Adrenal gland (tissue), 12 donors: ENCODE measurements around the gene GPS2. TPM values are rescaled to one million over a fixed set of nuclear protein-coding genes. Genes with fewer than 3 reads are reported as not detected.
"Not testable (repeated sequence)": the region's sequence is repeated elsewhere in the genome, so short reads cannot be mapped to it uniquely, and the experiment has no call there.

Experiments used
- DNase-seq, 7 donors: peaks; one replicate each; pipeline ENCODE4 v3.0.0-alpha.2; 2019 to 2020
- H3K27ac ChIP-seq, 5 donors: fragments of 200-600 bp; sonication (generic) in 4 of 5; 1 replicate in 3 of 5; 2 replicates in 2 of 5; pipeline versions ENCODE4 v1.5.1 to v1.8.0; 2016 to 2020; ENCODE audit warnings: mild to moderate bottlenecking in 1 of 5
- H3K27me3 ChIP-seq: fragments of 200-600 bp; 2 replicates; pipeline ENCODE4 v1.8.0; 2021
- H3K36me3 ChIP-seq, 2 donors: fragments of 200-600 bp; replicated peaks in 1 of 2; 1 replicate in 1 of 2; 2 replicates in 1 of 2; pipeline versions ENCODE4 v1.5.1 to v1.8.0; 2018 to 2022
- H3K4me1 ChIP-seq, 2 donors: fragments of 200-600 bp; replicated peaks in 1 of 2; 1 replicate in 1 of 2; 2 replicates in 1 of 2; pipeline versions ENCODE4 v1.5.1 to v1.8.0; 2018 to 2021
- H3K4me3 ChIP-seq, 4 donors: fragments of 200-600 bp; sonication (generic) in 3 of 4; one replicate each; pipeline ENCODE4 v1.5.1; 2016 to 2018
- H3K9me3 ChIP-seq, 3 donors: fragments of 200-600 bp; sonication (generic) in 1 of 3; replicated peaks in 1 of 3; 1 replicate in 2 of 3; 2 replicates in 1 of 3; pipeline versions ENCODE4 v1.5.1 to v1.8.0; 2016 to 2021
- POLR2A ChIP-seq, 2 donors: fragments of 450-650 bp; IDR thresholded peaks; one replicate each; pipeline ENCODE4 v1.6.1; 2017; ENCODE audit warnings: antibody characterized with exemption in 2 of 2, mild to moderate bottlenecking in 2 of 2, moderate library complexity in 1 of 2
- WGBS, 4 donors: extraction: QIAGEN DNeasy Blood & Tissue Kit in 2 of 4; methylation state at CpG; one replicate each; pipeline versions ENCODE4 v1.1.5 to v1.1.7; 2013 to 2017; 5-methylcytosine and 5-hydroxymethylcytosine counted together
- intact Hi-C, 2 donors: fragments of 100-400 bp; cut with DNase I; formaldehyde crosslinking; loops; one replicate each; pipeline versions ENCODE4 v1.14.1 to v1.15.0; 2022 to 2023
- polyA plus RNA-seq, 3 donors: library from polyadenylated mRNA; stranded (reverse); fragments of 200-250 nt in 2 of 3; fragments of 350-450 nt in 1 of 3; fragmentation: Illumina TruSeq in 1 of 3; extraction: RNeasy Lipid Tissue Mini Kit (QIAGEN cat#74804) in 1 of 3; gene quantifications; one replicate each; pipeline ENCODE4 v1.2.3, GENCODE V29; 2013 to 2014
- total RNA-seq, 9 donors: library from RNA; depleted of rRNA in 4 of 9; stranded (reverse); fragments of >200 nt in 4 of 9; fragments of 120-200 nt in 1 of 9; fragmentation: NEBNext Ultra II Directional in 1 of 9; extraction: Animal tissue kit (Norgen Biotek cat#: 25700) in 1 of 9; gene quantifications; one replicate each; pipeline versions ENCODE4 v1.1.0 to v1.2.4, GENCODE V29; 2013 to 2023
- TF ChIP-seq, protein P1 (sequence below), 6 experiments: fragments of 450-650 bp in 4 of 6; fragments of 200-600 bp in 2 of 6; sonication (generic) in 1 of 6; IDR thresholded peaks; 1 replicate in 5 of 6; 2 replicates in 1 of 6; pipeline versions ENCODE4 v1.5.1 to v1.8.0; 2016 to 2021; ENCODE audit warnings: antibody characterized with exemption in 6 of 6, mild to moderate bottlenecking in 2 of 6, moderate library complexity in 1 of 6
- donor health status: healthy with polysubstance abuse.
- donor health status: Bipolar disorder and iron deficiency.
- donor health status: DM: yes; HTN: yes; CAD: no.
- donor health status: DM: no; HTN: no; CAD: no.
- donor health status: DM: no; HTN: no; CAD: no.
- donor health status: DM: yes; HTN: yes; CAD: no.

GPS2 gene
- total and polyA plus RNA-seq, 12 donors = 69.1 to 196 (median 114) TPM

- WGBS, 4 donors = 40 to 79% (median 59%) methylated on average over 3 to 18 of the region's 18 CpGs
- H3K9me3 ChIP-seq = no peaks in the 10 kb centered on the region
- intact Hi-C loops = no loop called here
- peaks cover 14 to 36% of the 10 kb centered on the region in 2 donors for H3K4me1 ChIP-seq
- TF ChIP-seq, protein P1, sequence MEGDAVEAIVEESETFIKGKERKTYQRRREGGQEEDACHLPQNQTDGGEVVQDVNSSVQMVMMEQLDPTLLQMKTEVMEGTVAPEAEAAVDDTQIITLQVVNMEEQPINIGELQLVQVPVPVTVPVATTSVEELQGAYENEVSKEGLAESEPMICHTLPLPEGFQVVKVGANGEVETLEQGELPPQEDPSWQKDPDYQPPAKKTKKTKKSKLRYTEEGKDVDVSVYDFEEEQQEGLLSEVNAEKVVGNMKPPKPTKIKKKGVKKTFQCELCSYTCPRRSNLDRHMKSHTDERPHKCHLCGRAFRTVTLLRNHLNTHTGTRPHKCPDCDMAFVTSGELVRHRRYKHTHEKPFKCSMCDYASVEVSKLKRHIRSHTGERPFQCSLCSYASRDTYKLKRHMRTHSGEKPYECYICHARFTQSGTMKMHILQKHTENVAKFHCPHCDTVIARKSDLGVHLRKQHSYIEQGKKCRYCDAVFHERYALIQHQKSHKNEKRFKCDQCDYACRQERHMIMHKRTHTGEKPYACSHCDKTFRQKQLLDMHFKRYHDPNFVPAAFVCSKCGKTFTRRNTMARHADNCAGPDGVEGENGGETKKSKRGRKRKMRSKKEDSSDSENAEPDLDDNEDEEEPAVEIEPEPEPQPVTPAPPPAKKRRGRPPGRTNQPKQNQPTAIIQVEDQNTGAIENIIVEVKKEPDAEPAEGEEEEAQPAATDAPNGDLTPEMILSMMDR (IDR thresholded peaks at IDR 0.05) = no peak
- TF ChIP-seq POLR2A (IDR thresholded peaks at IDR 0.05) = no peak
- peak in 2 of 7 donors; percentile 27 to 40 for DNase-seq
- no peaks in the 10 kb centered on the region for H3K27me3 ChIP-seq
- no peak overlapping the region for H3K4me3 ChIP-seq
- peak overlapping the region in 1 of 5 donors; percentile 60 for H3K27ac ChIP-seq
- H3K36me3 ChIP-seq = no peaks in the 10 kb centered on the region
These were observed 31.8 kb upstream of the GPS2 start for GRCh38 chr17:7346761-7347614.

- peaks cover 0 to 15% of the 10 kb centered on the region in 2 donors for H3K4me1 ChIP-seq
- TF ChIP-seq POLR2A (IDR thresholded peaks at IDR 0.05) = no peak
- TF ChIP-seq, protein P1 (IDR thresholded peaks at IDR 0.05) = no peak
- H3K36me3 ChIP-seq = no peaks in the 10 kb centered on the region
- no peaks in the 10 kb centered on the region for H3K9me3 ChIP-seq
- WGBS, 4 donors = 32 to 66% (median 64%) methylated on average over 3 to 15 of the region's 15 CpGs
- H3K27ac ChIP-seq = no peak overlapping the region
- no peak overlapping the region for H3K4me3 ChIP-seq
- intact Hi-C loops = loop anchor here in 1 of 2 donors (5.0 kb wide), 1 partner anchor 61 kb away; the partner anchor contains the start of gene SLC2A4
- no peaks in the 10 kb centered on the region for H3K27me3 ChIP-seq
- peak in 1 of 7 donors; percentile 33 for DNase-seq
These were observed 28.1 kb upstream of the GPS2 start for GRCh38 chr17:7343250-7343649.

DNA sequence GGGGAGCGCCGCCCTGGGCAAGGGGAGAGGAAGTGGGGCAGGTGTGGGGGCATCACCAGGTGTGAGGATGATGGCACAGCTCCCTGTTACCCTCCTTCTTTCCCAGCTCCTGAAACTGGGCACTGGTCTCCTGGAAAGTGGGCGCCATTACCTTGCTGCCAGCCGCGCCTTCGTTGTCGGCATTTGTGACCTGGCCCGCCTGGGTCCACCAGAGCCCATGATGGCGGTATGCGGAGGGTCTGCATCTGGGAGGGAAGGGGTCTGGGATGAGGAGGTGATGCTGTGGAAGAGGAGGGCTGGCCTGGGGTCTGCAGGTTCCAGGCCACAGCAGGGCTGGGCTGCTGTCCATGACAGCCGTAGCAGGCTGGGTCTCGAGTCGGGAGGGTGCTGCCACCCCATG, 26.7 kb upstream of the GPS2 start:
- Histone ChIP-seq H3K4me3 (no peak overlapping the region), H3K4me1 (peaks cover 0 to 6% of the 10 kb centered on the region in 2 donors), H3K27me3 (no peaks in the 10 kb centered on the region), H3K36me3 (no peaks in the 10 kb centered on the region), H3K27ac (no peak overlapping the region), H3K9me3 (no peaks in the 10 kb centered on the region)
- WGBS, 4 donors = 82 to 95% (median 88%) methylated on average over 7 to 13 of the region's 13 CpGs
- no peak for DNase-seq
- TF ChIP-seq, protein P1 (IDR thresholded peaks at IDR 0.05) = no peak
- TF ChIP-seq POLR2A (IDR thresholded peaks at IDR 0.05) = no peak
- intact Hi-C loops = loop anchor here in 1 of 2 donors (5.0 kb wide), 1 partner anchor 60 kb away; the partner anchor contains the start of gene SLC2A4

DNA sequence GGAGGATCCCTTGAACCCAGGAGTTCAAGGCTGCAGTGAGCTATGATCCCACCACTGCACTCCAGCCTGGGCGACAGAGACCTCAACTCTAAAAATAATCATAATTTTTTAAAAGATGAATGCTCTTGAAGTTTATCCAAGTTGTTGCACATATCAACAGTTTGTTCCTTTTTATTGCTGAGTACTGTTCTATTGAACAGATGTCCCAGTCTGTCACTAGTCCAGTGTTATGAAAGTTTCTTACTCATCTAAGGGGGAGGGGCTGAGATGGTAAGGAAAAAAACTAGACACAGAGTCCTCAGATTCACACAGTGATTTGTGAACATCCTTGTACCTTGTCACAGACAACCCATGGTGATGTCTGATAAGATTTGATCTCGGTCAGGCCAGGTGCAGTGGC, 25.0 kb upstream of the GPS2 start:
- Histone ChIP-seq H3K27me3 (no peaks in the 10 kb centered on the region), H3K36me3 (no peaks in the 10 kb centered on the region), H3K27ac (no peak overlapping the region), H3K4me3 (no peak overlapping the region), H3K9me3 (no peaks in the 10 kb centered on the region), H3K4me1 (no peaks in the 10 kb centered on the region)
- intact Hi-C loops = loop anchor here in 1 of 2 donors (5.0 kb wide), 1 partner anchor 58 kb away; the partner anchor contains the start of gene SLC2A4
- 40 to 56% (median 49%) methylated on average over 2 of the region's 2 CpGs for WGBS, 4 donors
- no peak for DNase-seq
- TF ChIP-seq, protein P1 (IDR thresholded peaks at IDR 0.05) = no peak
- TF ChIP-seq POLR2A (IDR thresholded peaks at IDR 0.05) = no peak

- H3K4me3 ChIP-seq, H3K9me3 ChIP-seq, H3K4me1 ChIP-seq, intact Hi-C loops, H3K27me3 ChIP-seq, H3K36me3 ChIP-seq, H3K27ac ChIP-seq, DNase-seq: not testable (repeated sequence)
- WGBS, 4 donors = 69 to 75% (median 72%) methylated on average over 7 of the region's 7 CpGs
These were observed 22.4 kb upstream of the GPS2 start for GRCh38 chr17:7337600-7337999.
